HG03558 (cell line): Measurements from ENCODE around the gene PPP2R5C.
"Not testable (repeated sequence)": the region's sequence is repeated elsewhere in the genome, so short reads cannot be mapped to it uniquely, and the experiment has no call there.

ENCODE experiments used
- ATAC-seq: cut with Tn5 transposase; IDR thresholded peaks from one replicate; pipeline ENCODE4 v1.9.1; 2021; ENCODE audit warnings: moderate number of reproducible peaks; ENCODE audit not compliant: unreplicated experiment; ENCODE audit errors: extremely low read depth

Gene PPP2R5C

DNA sequence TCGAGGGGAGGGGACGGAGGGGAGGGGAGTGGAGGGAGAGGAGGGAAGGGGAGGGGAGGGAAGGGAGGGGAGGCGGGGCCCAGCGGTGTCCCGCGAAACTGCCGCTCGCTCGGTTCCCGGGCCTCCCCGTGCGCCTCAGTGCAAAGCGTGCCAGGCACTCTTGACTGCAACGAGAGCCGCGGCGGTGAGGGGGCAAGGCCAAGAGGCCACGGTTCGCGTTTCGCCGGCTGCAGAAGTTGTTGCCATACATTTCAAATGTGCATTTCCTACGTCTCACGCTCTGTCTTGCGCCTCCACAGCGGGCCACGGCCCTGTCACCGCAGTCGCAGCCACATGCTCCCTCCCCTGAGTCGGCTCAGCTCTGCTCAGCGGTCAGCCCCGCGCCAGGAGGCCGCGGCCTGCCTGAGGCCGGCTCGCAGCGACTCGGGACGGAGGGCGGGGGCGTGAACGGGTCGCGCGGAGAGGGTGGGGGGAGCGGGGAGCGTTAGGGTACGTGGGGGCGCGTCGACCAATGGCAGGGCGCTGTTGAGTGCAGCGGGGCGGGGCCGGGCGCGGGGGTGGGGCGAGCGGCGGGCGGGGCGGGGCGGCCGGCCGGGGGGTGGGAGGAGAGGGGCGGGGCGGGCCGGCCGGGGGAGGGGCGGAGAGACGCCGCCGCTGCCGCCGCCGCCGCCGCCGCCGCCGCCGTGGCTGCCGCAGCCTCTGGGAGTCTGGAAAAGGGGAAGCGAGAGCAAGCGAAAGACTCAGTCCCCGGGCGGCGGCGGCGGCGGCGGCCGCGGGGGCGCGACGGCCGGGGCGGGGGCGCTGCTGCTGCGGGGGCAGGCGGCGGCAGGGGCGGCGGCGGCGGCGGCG, at the start of gene PPP2R5C:
PPP2R5C (plus strand) TSS at position 678 of the 849 bp plus-strand sequence. CDS start 185 bp downstream, outside the sequence.
- peak; percentile 35 for ATAC-seq

DNA sequence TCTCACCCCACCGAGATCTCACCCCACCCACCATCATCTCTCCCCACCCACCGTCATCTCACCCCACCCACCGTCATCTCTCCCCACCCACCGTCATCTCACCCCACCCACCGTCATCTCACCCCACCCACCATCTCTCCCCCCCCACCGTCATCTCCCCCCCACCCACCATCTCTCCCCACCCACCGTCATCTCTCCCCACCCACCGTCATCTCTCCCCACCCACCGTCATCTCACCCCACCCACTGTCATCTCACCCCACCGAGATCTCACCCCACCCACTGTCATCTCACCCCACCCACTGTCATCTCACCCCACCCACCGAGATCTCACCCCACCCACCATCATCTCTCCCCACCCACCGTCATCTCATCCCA, 49.7 kb upstream of the PPP2R5C start:
- ATAC-seq = not testable (repeated sequence)

DNA sequence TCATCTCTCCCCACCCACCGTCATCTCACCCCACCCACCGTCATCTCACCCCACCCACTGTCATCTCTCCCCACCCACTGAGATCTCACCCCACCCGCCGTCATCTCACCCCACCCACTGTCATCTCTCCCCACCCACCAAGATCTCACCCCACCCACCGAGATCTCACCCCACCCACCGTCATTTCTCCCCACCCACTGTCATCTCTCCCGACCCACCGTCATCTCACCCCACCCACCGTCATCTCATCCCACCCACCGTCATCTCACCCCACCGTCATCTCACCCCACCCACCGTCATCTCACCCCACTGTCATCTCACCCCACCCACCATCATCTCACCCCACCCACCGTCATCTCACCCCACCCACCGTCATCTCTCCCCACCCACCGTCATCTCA, 49.2 kb upstream of the PPP2R5C start:
- not testable (repeated sequence) for ATAC-seq

GRCh38 chr14:101713091-101713490, 48.4 kb upstream of the PPP2R5C start:
- ATAC-seq = not testable (repeated sequence)

- no peak for ATAC-seq
Observed at GRCh38 chr14:101713621-101714349, 47.7 kb upstream of the PPP2R5C start.

- ATAC-seq = no peak
Observed at GRCh38 chr14:101714394-101714793, 47.1 kb upstream of the PPP2R5C start.

GRCh38 chr14:101715210-101716076, 46.1 kb upstream of the PPP2R5C start:
- no peak for ATAC-seq

GRCh38 chr14:101716077-101716950, 45.2 kb upstream of the PPP2R5C start:
- no peak for ATAC-seq

- no peak for ATAC-seq
Observed at GRCh38 chr14:101716956-101717662, 44.4 kb upstream of the PPP2R5C start.

DNA sequence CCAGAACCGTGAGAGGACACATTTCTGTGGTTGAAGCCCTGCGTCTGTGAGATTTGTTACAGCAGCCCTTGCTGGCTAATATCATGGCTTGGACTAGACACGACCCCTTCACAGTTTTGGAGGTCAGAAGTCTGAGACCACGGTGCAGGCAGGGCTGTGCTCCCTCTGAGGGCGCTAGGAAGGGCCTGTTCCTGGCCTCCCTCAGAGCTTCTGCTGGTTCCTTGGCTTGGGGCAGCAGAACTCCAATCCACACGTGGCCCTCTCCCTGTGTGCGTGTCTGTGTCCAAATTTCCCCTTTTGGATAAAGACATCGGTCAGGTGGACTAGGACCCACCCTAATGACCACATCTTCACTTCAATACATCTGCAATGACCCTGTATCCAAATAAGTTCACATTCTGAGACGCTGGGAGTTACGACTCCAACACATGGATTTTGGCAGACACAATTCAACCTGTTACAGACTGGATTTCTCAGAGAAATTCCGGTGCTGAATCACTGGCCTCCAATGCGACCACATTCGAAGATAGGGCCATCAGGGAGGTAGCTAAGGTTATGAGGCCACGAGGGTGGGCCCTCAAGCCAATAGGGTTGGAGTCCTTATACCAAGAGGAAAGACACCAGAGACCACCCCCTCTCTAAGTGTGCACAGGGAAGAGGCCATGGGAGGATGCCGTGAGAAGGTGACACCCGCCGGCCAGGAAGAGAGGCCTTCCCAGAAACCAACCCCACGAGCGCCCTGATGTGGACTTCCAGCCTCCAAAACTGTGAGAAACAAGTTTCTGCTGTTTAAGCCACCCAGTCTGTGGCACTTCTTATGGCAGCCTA, 43.6 kb upstream of the PPP2R5C start:
- ATAC-seq = no peak

GRCh38 chr14:101719045-101719645, 42.4 kb upstream of the PPP2R5C start:
- no peak for ATAC-seq

GRCh38 chr14:101719708-101720107, 41.8 kb upstream of the PPP2R5C start:
- no peak for ATAC-seq

DNA sequence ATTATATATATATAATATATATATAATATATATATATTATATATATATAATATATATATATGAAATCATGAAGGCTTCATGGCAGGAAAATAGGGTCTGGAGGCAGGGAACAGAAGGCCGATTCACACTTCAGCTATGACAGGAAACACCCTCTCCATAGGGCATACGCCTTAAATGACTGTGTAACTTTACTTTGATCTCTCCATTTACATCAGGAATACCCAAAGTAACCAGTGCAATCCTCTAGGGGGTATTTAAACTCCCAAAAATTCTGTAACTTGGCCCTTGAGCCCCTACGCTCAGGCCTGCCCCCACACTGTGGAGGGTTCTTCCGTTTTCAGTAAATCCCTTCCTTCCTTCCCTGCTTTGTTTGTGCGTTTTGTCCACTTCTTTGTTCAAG, 40.4 kb upstream of the PPP2R5C start:
- no peak for ATAC-seq

DNA sequence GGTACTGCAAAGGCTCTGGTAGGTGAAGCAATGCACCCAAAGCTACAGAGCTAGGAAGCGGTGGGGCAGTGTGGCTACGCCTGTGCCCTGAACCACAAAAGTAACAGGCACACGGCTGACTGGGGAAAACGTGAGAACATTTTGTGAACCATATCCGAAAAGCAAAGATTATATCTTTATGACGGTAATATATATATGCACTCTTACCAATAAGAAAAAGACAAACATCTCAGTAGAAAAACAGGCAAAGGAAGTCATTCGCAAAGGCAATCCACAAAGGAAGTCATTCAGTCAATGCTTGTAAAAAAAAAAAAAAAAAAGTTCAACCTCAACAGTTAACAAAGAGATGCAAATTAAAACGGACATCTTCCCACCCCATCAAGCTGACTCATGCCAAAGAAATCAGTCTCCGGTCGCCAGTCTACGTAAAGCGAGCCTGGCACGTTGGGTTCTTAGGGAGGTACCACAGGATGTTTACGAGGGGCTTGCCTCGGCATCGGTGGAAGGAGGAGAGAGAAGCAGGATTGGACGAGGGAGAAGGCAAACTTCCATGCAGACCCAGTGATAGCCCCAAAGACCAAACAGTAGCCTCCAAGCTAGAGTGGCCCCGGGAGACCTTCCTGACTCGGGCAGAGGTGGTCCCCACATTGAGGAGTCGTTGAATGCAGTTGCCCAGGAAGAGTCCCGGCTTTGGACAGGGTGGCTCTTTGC, 39.4 kb upstream of the PPP2R5C start:
- no peak for ATAC-seq

DNA sequence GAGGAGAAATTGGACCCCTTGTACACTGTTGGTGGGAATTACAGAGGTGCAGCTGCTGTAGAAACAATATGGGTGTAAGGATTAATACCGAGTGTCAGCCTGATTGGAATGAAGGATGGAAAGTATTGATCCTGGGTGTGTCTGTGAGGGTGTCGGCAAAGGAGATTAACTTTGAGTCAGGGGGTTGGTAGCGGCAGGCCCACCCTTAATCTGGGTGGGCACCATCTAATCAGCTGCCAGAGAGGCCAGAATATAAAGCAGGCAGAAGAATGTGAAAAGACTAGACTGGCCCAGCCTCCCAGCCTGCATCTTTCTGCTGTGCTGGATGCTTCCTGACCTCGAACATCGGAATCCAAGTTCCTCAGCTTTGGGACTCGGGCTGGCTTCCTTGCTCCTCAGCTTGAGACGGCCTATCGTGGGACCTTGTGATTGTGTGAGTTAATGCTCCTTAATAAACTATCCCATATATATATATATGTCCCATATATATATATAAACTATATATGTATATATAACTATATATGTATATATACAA, 38.4 kb upstream of the PPP2R5C start:
- no peak for ATAC-seq

DNA sequence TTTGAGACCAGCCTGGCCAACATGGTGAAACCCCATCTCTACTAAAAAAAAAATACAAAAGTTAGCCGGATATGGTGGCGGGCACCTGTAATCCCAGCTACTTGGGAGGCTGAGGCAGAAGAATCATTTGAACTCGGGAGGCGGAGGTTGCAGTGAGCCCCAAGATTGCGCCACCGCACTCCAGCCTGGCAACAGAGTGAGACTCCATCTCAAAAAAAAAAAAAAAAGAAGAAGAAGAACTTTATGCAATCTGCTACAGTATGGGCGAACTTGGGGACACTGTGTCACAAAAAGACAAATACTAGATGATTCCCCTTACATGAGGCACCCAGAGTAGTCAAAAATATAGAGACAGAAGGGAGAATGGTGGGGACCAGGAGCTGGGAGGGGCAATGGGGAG, 35.9 kb upstream of the PPP2R5C start:
- not testable (repeated sequence) for ATAC-seq
